IPS-15b (cell line): ENCODE results near the gene GALNT6.

Source experiments
- H3K27me3 ChIP-seq: one replicate; pipeline ENCODE4 v1.6.1; 2013; ENCODE audit warnings: low read length; ENCODE audit not compliant: control insufficient read depth, insufficient read depth
- H3K36me3 ChIP-seq: one replicate; pipeline ENCODE4 v1.6.1; 2013; ENCODE audit warnings: low read length; ENCODE audit not compliant: control insufficient read depth, insufficient read depth
- H3K4me1 ChIP-seq: one replicate; pipeline ENCODE4 v1.6.1; 2013; ENCODE audit warnings: mild to moderate bottlenecking, low read length; ENCODE audit not compliant: control insufficient read depth, insufficient read depth
- H3K4me3 ChIP-seq: one replicate; pipeline ENCODE4 v1.5.1; 2013; ENCODE audit warnings: low read depth, low read length
- H3K9ac ChIP-seq: one replicate; pipeline ENCODE4 v1.6.1; 2013; ENCODE audit warnings: low read depth, mild to moderate bottlenecking, low read length
- H3K9me3 ChIP-seq: one replicate; pipeline ENCODE4 v1.6.1; 2013; ENCODE audit warnings: mild to moderate bottlenecking, low read length; ENCODE audit not compliant: control insufficient read depth, insufficient read depth

Gene GALNT6, protein sequence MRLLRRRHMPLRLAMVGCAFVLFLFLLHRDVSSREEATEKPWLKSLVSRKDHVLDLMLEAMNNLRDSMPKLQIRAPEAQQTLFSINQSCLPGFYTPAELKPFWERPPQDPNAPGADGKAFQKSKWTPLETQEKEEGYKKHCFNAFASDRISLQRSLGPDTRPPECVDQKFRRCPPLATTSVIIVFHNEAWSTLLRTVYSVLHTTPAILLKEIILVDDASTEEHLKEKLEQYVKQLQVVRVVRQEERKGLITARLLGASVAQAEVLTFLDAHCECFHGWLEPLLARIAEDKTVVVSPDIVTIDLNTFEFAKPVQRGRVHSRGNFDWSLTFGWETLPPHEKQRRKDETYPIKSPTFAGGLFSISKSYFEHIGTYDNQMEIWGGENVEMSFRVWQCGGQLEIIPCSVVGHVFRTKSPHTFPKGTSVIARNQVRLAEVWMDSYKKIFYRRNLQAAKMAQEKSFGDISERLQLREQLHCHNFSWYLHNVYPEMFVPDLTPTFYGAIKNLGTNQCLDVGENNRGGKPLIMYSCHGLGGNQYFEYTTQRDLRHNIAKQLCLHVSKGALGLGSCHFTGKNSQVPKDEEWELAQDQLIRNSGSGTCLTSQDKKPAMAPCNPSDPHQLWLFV

DNA sequence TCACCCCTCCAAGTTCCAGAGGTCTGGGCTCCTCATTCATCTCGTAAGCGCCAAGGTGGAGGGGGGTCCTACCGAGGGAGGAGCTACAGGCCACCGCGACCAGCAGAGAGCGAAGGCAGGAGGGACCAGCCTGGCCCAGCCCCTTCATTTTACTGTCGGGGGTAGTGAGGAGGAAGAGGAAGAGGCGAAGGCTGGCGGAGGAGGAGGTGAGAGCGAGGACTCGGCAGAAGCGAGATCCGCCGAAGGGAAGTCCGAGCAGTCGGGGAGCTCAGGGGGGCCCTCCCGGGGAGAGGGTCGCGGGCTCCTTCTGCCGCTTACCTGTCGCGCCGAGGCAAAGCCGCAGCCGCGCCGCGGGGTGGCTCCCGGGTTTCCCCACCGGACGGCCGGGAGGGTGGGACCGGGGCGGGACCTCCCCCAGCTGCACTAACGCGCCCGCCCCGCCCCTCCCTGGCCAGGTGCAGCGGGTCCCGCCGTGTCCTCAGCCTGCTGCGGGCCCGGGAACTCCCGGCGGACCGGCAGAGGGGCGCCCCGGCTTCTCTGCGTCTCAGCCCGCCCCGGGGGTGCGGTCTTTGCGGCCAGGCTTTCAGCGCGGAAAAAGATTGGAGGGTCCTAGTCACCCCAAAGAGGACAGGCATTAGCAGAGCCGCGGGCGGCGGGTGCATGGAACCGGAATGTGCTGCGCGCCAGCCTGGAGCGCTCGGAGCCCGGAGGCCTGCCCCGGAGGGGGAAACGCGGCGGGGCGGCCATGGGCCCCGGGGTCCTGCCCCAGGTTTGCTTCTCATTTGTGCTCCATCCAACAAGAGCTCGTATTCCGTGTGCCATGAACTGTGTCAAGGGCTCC lies at the start of gene GALNT6:
GALNT6 (minus strand) TSS at position 124 of the 841 bp plus-strand sequence. CDS start 11,625 bp downstream, outside the sequence.
- no peaks in the 10 kb centered on the region for H3K9me3 ChIP-seq
- H3K9ac ChIP-seq, result peak within 1 kb of the TSS; percentile 87
- H3K36me3 ChIP-seq, result peaks cover 4% of the 10 kb centered on the region
- peaks cover 9% of the 10 kb centered on the region for H3K4me1 ChIP-seq
- H3K4me3 ChIP-seq, result peak within 1 kb of the TSS; percentile 94
- no peaks in the 10 kb centered on the region for H3K27me3 ChIP-seq

DNA sequence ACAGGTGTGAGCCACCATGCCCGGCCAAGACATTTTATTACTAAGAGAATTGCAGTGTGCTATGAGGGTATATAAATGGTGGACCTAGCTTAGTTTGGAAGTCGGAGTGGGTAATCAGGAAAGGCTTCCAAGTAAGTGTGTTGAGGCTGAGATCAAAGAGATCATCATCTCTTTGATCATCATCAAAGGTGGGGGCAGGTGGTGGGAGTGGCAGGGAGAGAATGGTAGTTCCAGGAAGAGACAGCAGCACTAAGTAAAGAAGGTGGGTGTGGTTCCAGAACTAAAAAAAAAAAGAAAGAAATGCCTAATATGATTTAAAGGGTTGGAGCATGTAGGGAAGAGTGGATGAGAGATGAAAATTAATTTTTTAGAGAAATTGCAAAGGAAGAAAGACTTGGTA lies 48.1 kb upstream of the GALNT6 start:
- Histone ChIP-seq H3K9me3 (no peaks in the 10 kb centered on the region), H3K4me3 (no peak overlapping the region), H3K36me3 (no peaks in the 10 kb centered on the region), H3K4me1 (peaks cover 4% of the 10 kb centered on the region), H3K9ac (no peak overlapping the region), H3K27me3 (no peaks in the 10 kb centered on the region)

DNA sequence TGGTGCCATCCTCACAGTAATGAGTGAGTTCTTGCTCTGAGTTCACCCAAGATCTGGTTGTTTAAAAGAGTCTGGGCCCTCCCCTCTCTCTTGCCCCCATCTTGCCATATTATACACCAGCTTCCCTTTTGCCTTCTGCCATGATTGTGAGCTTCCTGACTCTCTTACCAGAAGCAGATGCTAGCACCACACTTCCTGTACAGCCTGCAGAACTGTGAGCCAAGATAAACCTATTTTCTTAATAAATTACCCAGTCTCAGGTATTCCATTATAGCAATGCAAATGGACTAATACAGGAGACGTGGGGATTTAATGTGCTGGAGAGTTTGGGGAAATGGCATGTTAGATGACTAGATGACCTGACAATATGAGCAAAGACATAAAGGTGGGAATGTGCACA lies 46.2 kb upstream of the GALNT6 start:
- H3K4me3 ChIP-seq, result no peak overlapping the region
- no peak overlapping the region for H3K9ac ChIP-seq
- H3K9me3 ChIP-seq, result no peaks in the 10 kb centered on the region

DNA sequence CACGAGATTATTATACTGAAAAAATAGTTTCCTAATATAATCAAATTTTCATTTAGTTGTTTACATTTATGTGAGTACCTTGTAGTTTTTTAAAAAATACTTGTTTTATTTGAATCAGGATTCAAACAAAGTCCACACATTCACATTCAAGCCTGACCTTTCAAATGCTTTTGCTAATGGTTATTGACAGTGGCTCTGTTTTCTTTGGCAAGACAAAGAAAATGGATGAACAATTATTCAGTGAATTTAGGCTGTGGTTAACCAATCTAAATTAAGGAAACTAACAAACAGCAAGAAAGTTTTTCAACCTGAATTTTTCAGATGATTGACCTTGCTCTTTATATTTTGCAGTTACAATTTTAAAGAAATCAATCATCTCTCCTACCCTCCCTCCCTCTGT lies 43.1 kb upstream of the GALNT6 start:
- Histone ChIP-seq H3K27me3 (no peaks in the 10 kb centered on the region), H3K36me3 (no peaks in the 10 kb centered on the region), H3K4me3 (no peak overlapping the region), H3K9ac (no peak overlapping the region), H3K4me1 (peaks cover 13% of the 10 kb centered on the region), H3K9me3 (no peaks in the 10 kb centered on the region)

More for the DNA sequence above, 46.2 kb upstream of the GALNT6 start:
- H3K36me3 ChIP-seq, result no peaks in the 10 kb centered on the region
- H3K4me1 ChIP-seq, result peaks cover 13% of the 10 kb centered on the region
- no peaks in the 10 kb centered on the region for H3K27me3 ChIP-seq

DNA sequence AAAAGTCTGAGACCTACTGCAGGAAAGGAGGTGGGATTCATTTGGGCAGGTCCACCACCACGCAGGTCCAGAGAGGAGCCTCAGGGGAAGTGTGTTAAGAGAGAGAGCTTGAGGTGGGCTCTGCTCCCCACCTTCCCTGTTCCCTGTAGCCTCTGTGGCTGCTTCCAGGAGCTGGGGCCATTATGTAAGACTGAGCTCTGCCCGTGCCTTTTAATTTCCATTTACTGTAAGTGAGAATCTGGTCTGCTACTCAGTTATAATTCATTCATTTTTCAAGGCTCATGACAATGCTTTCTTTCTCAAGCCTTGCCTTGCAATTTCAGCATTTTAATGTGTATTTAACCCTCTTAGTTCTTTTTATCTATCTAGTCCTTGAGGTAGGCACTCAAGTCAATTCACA lies 41.7 kb upstream of the GALNT6 start:
- Histone ChIP-seq H3K27me3 (no peaks in the 10 kb centered on the region), H3K4me3 (no peak overlapping the region), H3K36me3 (no peaks in the 10 kb centered on the region), H3K9me3 (no peaks in the 10 kb centered on the region), H3K9ac (peak overlapping the region; percentile 14), H3K4me1 (peaks cover 13% of the 10 kb centered on the region)

DNA sequence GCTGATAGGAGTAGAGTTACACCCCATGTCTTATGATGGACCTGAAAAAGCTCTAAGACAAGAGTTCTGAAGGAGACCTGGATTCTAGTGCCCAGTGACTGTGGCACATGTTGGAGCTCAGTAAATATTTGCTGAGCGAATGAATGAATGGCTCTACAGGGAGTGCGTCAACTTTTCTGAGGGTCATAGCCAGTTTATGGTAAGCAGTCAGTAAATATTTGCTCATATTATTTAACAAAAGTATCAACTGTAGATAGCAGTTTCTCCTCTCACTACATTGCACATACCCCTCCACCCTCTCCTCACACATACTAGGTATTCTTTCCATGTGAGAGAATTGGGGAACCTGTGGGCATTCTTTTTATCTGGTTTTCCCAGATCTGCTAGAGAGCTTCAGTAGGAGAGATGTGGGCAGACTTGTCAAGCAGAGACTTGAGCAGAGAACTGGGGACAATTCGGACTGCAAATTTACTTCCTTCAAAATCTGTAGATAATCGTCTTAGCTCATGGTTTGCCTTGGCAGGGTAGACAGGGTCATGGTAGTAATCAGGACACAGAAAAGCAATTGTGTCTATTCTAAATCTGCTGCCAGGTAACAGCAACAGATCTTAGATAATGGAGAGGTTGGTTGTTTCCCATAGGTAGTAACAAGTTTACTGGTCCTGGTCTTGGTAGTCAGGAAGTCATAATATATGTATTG lies 39.1 kb upstream of the GALNT6 start:
- H3K4me3 ChIP-seq, result no peak overlapping the region
- H3K4me1 ChIP-seq, result peaks cover 21% of the 10 kb centered on the region
- no peaks in the 10 kb centered on the region for H3K36me3 ChIP-seq
- no peaks in the 10 kb centered on the region for H3K27me3 ChIP-seq
- no peaks in the 10 kb centered on the region for H3K9me3 ChIP-seq
- H3K9ac ChIP-seq, result no peak overlapping the region

DNA sequence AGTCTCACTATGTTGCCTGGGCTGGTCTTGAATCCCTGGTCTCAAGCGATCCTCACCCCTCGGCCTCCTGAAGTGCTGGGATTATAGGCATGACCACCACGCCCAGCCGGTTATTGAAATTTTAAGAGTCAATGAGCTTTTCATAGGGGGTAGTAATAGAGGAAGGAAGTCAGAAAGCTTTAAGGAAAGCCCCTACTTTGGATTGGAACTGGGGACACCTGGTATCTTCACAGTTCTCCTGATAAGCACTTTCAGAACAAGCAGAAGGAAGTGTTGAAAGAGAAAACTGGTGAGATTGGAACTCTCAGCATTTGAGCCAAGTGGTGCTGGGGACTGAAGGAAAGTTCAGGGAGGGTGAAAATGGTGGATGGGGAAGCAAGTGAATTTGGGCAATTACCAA lies 38.5 kb upstream of the GALNT6 start:
- H3K4me1 ChIP-seq, result peaks cover 16% of the 10 kb centered on the region
- H3K9ac ChIP-seq, result no peak overlapping the region
- H3K9me3 ChIP-seq, result no peaks in the 10 kb centered on the region
- H3K4me3 ChIP-seq, result no peak overlapping the region
- H3K36me3 ChIP-seq, result no peaks in the 10 kb centered on the region
- H3K27me3 ChIP-seq, result no peaks in the 10 kb centered on the region

DNA sequence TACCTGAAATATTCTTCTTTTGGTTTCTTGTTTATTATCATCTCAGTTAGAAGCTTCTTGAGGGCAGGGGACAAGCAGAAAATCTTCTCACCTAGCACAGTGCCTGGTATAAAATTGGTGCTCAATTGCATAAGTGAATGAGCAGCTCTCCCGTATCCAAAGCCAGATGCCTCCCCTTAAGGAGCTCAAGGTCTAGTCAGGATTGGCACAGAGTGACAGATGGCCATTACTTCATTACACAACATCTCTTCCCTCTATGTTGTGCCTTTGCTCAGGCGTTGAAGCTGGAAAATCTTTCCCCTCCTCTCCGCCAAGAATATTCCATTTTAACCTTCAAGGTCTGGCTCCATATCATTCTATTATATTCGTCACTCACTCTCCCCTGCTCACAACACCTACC lies 37.0 kb upstream of the GALNT6 start:
- no peak overlapping the region for H3K4me3 ChIP-seq

DNA sequence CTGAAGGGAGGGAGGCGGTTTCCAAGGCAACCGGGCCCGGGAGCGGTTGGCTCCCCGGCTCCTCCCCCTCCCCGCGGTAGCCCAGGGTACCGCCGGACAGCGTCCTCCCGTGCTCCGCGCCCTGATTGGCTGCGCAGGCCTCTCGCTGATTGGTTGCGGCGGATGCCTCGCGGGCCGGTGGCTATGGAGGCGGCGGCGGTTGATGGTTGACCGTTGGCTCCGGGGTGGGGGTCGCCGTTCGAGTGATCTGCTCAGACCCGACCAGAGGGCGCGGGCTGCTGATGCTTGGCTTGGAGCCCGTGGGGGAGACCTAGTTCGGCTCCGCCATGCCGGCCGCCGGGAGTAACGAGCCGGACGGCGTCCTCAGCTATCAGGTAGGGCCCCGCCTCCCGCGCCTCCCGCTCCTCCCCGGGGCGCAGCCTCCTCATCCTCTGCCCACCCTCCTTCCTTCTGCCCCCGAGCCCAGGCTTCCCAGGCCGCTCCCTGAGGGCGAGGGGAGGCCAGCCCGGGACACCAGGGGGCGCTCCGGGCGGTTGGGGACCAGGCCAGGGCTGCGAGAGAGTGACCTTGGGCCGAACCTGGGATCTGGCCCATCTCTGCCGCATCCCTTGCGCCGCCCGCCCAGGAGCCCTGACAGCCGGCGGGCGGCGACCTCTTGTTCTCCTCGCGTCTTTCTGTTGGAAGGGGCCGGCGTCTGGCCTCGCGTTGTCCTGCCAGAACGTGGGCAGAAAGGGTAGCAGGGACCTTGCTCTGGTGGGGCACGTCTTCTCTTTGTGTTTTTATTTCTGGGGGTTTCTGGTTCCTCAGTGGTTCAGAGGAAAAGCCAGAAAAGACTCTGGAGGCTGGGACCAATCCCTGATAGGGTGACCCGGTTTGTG lies 33.7 kb upstream of the GALNT6 start, which contains the start of gene SLC4A8:
SLC4A8 (plus strand) TSS at position 170 of the 878 bp plus-strand sequence; CDS start at position 327, 157 bp downstream.
- no peaks in the 10 kb centered on the region for H3K36me3 ChIP-seq
- no peaks in the 10 kb centered on the region for H3K27me3 ChIP-seq
- no peaks in the 10 kb centered on the region for H3K9me3 ChIP-seq
- H3K4me1 ChIP-seq, result peaks cover 16% of the 10 kb centered on the region
- peak within 1 kb of the TSS; percentile 71 for H3K4me3 ChIP-seq
- H3K9ac ChIP-seq, result no peak within 1 kb of the TSS

More for the DNA sequence above, 37.0 kb upstream of the GALNT6 start:
- Histone ChIP-seq H3K4me1 (peaks cover 18% of the 10 kb centered on the region), H3K9ac (no peak overlapping the region), H3K27me3 (no peaks in the 10 kb centered on the region), H3K36me3 (no peaks in the 10 kb centered on the region), H3K9me3 (no peaks in the 10 kb centered on the region)

DNA sequence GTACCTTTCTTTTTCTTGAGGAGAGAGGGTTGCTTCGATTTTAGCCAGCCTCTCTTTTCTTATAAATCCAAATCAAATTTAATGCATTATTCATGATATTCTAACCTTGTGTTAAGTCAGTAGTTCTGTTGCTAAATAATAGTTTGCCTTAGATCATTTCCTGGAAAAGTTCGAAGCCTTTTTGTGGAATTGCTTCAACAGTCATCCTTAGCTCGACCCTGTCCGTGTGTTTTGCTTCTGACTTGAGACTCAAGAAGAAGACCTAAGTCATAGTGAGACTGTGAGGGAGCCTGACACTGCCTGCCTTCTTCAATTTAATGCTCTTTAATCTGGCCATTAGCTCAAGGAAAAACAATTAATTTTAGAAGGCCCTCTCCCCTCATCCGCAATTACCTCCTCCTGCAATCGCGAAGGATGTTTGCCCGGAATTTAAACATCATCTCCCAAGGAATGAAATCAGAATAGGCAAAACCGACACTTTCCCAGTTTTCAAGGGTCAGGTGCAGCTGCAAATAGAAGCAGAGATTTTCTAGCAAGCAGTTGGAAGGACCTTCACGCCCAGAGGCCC lies 33.0 kb upstream of the GALNT6 start:
- no peak overlapping the region for H3K9ac ChIP-seq
- H3K36me3 ChIP-seq, result no peaks in the 10 kb centered on the region
- H3K9me3 ChIP-seq, result no peaks in the 10 kb centered on the region
- peak overlapping the region; percentile 21 for H3K4me3 ChIP-seq
- H3K4me1 ChIP-seq, result peaks cover 20% of the 10 kb centered on the region
- H3K27me3 ChIP-seq, result no peaks in the 10 kb centered on the region
